NCI-H748 (cell line): ENCODE measurements around the gene PTPRN2.
"Not testable (repeated sequence)": the region's sequence is repeated elsewhere in the genome, so short reads cannot be mapped to it uniquely, and the experiment has no call there.

ENCODE experiments used
- DNase-seq: peaks from one replicate; lab custom pipeline; 2025; ENCODE audit not compliant: unreplicated experiment; lab: John Stamatoyannopoulos, UW

Gene PTPRN2

DNA sequence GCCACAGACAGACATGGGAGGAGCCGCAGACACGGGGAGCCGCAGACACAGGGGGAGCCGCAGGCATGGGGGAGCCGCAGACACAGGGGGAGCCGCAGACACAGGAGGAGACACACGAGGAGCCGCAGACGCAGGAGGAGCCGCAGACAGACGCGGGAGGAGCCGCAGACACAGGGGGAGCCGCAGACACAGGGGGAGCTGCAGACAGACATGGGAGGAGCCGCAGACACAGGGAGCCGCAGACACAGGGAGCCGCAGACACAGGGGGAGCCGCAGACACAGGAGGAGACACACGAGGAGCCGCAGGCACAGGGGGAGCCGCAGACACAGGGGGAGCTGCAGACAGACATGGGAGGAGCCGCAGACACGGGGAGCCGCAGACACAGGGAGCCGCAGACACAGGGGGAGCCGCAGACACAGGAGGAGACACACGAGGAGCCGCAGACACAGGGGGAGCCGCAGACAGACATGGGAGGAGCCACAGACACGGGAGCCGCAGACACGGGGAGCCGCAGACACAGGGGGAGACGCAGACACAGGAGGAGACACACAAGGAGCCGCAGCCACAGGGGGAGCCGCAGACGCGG lies 313.8 kb downstream of the PTPRN2 start:
- not testable (repeated sequence) for DNase-seq

DNA sequence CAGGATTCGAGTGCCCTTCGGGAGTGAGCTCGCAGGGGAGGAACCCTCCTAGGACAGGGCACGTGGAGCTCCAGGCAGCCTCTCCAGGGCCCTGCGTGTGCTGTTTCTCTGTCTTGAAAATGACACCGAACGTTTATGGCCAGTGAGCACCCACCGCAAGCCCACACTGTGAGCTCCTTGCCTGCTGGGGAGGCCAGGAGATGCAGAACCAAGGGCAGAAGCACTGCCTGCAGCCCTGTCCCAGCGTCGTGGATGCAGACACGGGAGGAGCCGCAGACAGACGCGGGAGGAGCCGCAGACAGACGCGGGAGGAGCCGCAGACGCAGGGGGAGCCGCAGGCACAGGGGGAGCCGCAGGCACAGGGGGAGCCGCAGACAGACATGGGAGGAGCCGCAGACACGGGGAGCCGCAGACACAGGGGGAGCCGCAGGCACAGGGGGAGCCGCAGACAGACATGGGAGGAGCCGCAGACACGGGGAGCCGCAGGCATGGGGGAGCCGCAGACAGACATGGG lies 314.4 kb downstream of the PTPRN2 start:
- no peak for DNase-seq

DNA sequence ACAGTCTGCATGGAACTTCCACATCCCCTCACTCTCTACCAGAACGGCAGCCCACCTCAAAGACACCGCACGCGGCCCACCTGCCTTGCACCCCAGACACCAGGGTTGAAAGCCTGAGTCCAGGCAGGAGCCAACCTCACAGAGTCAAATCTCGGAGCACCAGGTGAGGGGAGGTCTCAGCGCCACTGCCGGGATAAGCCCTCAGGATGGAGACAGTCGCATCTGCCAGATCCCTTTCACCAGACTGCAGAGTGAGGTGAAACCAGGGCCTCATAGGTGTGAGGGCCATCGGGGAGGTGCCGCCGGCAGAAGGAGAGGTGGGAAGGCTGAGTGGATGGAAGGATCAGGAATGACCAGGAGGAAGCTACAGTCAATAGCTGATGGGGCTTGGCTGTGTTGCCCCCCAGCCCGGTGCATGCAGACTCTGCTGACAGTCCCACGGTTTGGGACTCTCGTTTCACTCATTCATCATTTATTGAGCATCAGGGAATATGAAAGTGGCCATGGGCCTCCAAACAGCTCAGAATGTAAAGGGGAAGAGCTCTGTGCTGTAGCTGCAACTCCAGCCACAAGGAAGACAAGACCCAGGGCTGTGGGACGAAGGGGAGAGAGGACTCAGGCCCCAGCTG lies 315.0 kb downstream of the PTPRN2 start:
- DNase-seq = no peak

DNA sequence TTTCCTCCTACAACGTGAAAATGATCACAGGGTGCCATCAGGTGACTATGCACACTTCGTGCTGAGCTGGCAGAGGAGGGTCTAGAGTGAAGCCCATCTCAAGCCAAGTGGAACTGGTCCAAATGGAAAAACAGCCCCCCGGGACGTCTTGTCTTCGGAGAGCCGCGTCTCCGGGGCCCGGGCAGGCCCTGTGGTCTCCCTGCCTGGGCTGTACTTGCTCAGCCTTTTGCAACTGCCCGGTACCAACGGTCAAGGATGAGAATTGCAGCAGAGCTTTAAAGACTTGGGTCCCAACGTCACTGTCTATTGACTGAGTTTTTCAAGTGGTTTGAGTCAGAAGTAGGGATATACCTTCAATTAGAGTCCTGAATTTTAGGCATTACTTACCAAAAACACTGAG lies 315.5 kb downstream of the PTPRN2 start:
- DNase-seq = no peak

DNA sequence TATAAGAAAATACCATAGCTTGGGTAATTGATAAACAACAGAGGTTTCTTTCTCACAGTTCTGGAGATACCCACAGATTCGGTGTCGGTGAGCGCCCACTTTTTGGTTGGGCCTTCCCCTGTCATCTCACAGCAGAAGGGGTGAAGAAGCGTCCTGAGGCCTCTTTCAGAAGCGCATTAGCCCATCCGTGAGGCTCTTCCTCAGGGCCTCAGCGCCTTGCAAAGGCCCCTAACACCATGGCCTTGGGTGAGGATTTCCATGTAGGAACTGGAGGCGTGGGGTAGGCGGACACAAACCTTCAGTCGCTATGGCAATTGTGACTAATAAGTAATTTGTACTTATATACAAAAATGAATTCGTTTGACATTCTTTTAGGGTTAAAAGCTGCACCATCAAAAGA lies 316.0 kb downstream of the PTPRN2 start:
- DNase-seq = no peak

DNA sequence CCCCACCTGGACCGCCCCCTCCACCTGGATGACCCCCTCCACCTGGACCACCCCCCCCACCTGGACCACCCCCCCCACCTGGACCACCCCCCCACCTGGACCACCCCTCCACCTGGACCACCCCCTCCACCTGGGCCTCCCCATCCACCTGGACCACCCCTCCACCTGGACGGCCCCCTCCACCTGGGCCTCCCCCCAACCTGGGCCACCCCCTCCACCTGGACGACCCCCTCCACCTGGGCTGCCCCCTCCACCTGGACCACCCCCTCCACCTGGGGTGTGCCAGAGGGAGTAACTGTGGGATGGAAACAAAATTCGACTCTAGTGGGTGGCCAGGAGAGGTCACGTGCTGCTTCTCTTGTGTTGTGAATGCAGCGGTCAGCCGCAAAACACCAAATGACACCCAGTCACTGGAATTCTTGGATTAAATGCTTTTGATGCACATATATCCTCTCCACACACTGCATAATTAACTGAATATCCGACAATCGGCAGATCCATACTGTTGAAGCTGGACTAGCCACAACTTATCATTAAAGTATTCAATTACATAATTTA lies 316.7 kb downstream of the PTPRN2 start:
- DNase-seq = no peak

DNA sequence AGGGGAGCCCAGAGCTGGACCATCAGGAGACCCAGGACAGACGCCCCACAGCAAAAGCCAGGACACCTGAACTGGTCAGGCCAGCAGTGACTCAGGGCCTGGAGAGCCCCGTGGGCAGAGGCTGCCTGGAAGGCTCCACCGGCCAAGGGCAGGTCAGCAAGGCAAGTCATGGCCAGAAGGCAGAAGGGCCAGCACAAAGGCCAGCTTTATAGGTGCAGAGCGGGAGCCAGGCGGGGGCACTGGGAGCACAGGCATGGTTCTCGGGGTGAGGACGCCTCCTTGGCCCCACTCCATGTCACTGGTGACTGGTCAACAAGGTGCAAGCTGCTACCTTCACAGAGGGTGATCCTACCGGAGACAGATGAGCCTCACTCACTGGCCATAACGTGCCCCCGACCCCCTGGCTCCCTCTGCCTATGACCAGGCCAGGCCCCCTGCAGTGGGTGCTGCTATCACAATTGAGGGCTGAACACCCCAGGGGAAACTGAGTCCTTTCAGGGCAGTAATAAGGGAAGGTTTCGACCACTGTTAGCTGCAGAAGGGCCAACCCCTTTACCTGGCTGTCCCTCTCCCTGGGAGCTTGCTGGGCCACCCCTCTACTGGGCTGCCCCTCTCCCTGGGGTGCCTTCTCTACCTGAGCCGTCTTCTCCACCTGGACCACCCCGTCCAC lies 317.4 kb downstream of the PTPRN2 start:
- no peak for DNase-seq

DNA sequence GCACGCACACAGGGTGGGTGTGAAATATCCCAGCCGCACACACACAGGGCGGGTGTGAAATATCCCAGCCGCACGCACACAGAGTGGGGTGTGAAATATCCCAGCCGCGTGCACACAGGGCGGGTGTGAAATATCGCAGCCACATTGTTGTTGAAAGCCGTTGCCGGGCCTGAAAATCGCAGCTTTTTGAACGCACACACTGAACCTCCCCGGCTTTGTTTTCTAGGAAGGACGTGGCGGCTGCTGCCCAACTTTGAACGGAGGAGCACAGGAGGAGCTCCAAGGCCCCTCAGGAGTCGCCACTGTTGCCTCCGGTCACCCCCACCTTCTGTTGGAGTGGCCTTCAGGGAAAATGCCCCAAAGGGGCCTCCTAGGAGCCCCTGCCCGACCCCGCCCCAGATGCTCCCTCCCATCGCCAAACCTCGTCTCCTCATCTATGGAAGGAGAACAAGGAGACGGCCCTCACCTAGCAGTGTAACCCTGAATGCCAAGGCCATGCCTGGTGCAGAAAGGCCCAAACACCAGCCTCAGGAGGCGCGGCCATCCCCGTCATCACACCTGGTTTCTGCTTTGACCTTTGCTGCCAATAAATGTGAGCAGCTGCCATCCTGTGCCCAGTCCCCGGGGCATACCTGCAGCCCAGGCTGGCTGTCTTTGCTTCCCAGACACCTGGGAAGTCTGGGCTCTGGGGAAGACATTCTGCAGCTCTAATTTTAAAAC lies 318.6 kb downstream of the PTPRN2 start:
- DNase-seq = peak; percentile 8

DNA sequence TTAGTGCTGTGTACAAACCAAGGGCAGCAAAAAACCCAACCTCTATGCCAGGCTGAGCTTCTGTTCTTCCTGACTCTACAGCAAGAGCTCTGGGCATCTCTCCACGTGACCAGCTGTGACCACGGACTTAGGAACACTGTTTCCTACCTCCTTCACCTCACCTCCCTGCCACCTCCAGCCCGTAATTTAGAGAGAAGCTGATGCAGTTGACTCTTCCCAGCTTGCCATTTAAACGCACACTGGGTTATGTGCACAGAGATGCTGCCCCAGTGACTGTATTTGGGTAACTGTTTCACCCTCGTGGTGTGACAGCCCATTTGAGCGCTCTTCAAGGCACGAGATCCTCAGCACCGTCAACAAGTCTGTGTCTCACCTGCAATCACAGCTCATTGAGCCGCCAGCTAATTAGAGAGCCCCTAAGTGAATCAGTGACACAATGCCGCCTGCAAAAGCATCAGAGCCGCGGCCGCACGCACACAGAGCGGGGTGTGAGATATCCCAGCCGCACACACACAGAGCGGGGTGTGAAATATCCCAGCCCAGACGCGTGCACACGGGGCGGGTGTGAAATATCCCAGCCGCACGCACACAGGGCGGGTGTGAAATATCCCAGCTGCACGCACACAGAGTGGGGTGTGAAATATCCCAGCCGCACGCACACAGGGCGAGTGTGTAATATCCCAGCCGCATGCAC lies 319.7 kb downstream of the PTPRN2 start:
- DNase-seq = peak; percentile 37

DNA sequence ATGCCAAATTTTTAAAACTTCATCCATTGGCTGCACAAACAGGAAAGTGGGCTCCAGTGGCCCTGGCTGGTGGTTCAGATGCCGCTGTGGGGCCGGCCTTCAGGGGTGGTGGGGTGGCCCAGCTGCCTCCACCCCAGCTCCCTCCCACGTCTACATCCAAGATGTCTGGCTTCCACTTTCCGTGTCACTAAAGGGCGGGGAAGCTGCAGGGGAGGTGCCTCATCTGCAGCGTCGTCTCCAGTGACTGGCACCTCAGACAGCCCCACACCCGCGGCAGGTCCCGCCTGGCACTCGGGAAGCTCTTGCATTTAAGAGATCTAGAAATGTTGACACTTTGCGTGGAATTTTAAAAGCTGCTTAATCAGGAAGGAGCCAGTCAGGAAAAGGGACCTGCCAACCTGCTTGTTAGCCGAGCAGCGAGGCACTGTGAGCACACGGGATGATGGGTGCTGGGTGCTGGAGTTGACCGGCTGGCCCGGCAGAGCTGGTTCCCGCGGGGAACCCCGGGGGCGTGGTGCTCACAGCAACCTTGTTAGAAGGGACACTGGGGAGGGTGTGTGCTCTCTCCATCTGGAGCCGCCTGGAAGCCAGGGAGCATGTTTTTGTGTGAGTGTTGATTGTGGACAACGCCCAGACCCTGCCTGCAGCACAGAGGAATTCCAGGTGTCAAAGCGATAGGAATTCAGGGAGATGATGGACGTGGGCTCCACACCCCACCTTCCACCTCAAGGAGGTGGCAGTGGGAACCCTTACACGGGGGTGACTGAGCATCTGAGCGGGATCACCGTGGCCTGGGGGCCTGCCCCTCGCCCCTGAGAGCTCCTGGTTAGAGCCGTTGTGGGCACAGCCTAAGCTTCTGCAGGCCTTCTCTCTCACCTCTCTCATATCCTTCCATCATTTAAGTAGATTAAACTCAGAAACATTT lies 320.5 kb downstream of the PTPRN2 start:
- no peak for DNase-seq

DNA sequence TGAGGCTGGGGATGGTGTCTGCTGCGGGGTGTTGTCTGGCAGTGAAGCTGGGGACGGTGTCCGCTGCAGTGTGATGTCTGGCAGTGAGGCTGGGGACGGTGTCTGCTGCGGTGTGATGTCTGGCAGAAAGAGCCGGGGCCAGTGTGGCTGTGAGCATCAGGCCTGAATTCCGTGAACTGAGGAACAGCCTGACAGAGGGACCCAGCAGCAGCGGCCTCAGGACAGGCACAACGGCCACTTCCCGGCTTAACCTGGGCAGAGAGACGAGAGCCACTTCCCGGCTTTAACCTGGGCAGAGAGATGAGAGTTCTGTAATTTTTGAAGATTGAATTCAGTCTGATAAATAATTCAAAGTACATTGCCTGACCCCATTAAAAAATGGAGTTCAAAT lies 321.2 kb downstream of the PTPRN2 start:
- DNase-seq = no peak

DNA sequence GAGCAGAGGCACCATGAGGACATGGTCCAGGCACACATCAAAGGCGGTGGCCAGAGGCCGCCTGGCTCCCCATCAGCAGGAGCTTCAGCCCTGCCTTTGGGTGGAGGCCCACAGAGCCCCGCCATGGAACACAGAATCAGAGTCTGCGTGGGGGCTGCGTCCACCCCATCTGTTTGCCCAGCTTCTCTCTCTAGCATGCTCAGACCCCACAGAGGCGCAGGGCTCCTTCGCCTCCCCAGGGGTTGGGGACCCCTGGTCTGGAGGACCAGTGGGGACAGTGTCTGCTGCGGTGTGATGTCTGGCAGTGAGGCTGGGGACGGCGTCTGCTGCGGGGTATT lies 321.9 kb downstream of the PTPRN2 start:
- DNase-seq = no peak

DNA sequence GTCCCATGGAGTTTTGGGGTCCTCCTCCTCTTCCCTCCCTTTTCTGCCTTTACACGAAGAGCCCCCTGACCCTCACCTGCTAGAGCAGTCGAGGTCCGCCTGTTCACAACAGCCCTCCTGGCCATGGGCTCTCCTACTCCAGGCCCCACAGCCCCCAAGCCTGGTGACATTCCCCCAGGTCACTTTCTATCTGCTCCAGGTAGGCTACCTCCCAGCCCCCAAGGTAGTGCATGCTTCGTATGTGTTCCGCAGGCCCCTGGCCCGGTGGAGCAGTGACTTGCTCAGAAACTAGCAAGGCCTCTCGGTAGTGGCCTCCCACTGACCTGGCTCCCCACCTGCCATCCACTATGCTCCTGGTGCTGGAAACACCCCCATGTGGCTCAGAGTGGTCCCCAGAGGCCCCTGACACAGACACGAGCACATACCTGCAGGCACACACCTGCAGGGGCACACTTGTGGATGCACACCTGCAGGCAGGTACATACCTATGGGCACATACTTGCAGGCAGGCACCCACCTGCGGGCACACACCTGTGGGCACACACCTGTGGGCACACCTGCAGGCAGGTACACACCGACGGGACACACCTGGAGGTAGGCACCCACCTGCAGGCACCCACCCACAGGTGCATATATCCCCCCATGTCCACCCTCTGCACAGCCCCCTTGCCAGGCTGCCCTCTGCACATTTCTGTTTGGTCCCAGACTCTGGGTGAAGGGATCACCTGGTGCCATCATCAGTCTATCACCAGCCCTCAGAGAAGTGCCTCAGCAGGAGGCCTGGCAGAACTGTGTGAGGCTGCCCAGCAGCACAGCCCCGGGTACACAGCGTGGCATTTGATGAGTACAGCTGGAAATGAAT lies 322.5 kb downstream of the PTPRN2 start:
- no peak for DNase-seq

DNA sequence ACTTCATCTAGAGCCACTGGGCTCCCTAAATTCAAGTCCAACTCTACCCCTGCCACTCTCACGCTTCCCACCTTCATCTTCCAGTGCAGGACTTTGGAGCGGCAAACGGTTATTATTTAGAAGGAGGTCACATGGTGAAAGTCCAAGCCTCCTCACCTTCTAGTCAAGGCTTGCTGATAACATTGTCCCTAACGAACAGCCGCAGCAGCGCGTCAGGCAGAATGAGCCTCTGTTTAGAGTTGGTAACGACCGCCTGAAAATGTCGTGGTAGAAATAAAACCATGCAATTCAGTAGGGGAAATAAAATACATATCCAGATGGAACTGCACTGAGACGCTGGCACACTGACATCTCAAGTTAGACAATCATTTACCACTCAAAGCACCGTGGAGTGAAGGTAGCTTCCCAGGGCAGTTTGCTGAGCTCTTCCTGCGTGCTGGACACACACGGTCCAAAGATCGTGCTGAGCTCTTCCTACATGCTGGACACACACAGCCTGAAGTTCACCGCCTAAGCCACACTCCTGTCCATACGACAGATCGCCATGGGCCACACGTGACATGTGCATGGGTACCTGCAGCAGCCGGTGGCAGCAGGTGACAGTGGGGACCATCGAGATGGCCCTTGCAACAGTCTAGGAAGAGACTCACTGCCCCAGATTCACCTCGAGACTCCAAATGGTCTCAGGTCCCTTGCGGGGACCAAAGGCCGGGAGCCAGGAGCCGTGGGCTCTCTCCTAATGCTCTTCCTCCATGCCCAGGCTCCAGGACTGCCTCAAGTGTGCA lies 323.5 kb downstream of the PTPRN2 start:
- no peak for DNase-seq

DNA sequence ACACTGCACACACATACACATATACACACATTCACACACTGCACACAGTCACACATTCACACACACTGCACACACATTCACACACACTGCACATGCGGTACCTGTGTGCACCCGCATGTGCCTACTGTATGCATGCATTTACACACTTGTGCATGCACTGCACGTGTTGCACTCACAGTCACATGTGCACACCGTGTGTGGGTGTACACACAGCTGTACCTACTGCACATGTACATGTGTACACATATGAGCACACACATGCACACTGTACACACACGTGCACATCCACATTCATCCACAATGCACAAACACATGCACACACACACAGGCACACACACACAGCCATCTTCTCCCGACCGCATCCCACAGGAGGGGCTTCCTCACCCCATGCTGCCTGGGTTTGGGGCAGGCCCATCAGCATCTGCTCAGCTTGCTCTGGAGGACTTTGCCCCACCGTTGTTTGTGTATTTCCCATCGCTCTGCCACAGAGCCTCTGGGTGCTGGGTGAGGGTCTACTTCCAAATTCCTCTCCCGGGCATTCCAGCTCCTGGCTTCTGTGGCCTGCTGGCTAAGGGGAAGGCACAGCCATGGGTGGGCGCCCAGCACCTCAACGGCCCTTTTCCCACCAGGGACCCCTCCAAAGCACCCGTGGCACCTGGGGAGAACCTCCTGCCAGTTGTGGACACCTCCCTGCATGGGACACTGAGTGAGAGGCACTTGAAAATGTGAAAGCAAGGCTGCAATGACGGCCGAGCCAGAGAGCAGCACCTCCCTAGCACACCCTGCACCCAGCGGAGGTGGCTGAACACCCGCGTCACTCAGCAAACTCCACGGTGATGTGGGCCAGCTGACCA lies 324.3 kb downstream of the PTPRN2 start:
- no peak for DNase-seq

DNA sequence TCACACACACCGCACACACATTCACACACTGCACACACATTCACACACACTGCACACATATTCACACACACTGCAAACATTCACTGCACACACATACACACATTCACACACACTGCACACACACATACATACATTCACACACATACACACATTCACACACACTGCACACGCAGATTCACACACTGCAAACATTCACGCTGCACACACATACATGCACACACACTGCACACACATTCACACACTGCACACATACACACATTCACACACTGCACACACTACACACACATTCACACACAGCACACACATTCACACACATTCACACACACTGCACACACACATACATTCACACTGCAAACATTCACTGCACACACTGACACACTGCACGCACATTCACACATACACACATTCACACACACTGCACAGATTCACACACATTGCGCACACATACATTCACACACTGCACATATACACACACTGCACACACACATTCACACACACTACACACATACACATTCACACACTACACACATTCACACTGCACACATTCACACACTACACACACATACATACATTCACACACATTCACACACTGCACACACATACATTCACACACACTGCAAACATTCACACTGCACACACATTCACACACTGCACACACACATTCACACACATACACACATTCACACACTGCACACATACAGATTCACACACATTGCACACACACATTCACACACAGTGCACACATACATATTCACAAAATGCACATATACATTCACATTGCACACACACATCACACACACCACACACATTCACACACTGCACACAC lies 325.1 kb downstream of the PTPRN2 start:
- DNase-seq = no peak
